Kidney epithelial cell (primary cell): ENCODE results near the gene GPBP1. TPM values are rescaled to one million over a fixed set of nuclear protein-coding genes. Genes with fewer than 3 reads are reported as not detected.

Experiments
- DNase-seq: peaks from one replicate; pipeline ENCODE4 v3.0.0-alpha.2; 2010; ENCODE audit warnings: low read depth
- H3K27me3 ChIP-seq: 2 replicates; pipeline ENCODE4 v1.6.0; 2011; ENCODE audit warnings: low read length; ENCODE audit not compliant: control insufficient read depth, insufficient read depth
- H3K36me3 ChIP-seq: 2 replicates; pipeline ENCODE4 v1.5.1; 2011; ENCODE audit warnings: low read length; ENCODE audit not compliant: control insufficient read depth, insufficient read depth
- H3K4me3 ChIP-seq: 2 replicates; pipeline ENCODE4 v1.5.1; 2011; ENCODE audit warnings: low read depth, mild to moderate bottlenecking, control low read depth, low read length
- total RNA-seq: library from RNA; depleted of rRNA; stranded (reverse); fragments of >200 nt; gene quantifications from 2 replicates; pipeline ENCODE4 v1.2.3, GENCODE V29; 2015
- TF ChIP-seq, protein P1 (sequence below): IDR thresholded peaks from 2 replicates; pipeline ENCODE4 v1.5.1; 2011; ENCODE audit warnings: mild to moderate bottlenecking, moderate library complexity, low read length, control low read depth, inconsistent platforms; ENCODE audit not compliant: insufficient read depth, poor library complexity, severe bottlenecking

Gene GPBP1
- total RNA-seq = 45.9 and 50.9 TPM in 2 replicates

- TF ChIP-seq, protein P1, sequence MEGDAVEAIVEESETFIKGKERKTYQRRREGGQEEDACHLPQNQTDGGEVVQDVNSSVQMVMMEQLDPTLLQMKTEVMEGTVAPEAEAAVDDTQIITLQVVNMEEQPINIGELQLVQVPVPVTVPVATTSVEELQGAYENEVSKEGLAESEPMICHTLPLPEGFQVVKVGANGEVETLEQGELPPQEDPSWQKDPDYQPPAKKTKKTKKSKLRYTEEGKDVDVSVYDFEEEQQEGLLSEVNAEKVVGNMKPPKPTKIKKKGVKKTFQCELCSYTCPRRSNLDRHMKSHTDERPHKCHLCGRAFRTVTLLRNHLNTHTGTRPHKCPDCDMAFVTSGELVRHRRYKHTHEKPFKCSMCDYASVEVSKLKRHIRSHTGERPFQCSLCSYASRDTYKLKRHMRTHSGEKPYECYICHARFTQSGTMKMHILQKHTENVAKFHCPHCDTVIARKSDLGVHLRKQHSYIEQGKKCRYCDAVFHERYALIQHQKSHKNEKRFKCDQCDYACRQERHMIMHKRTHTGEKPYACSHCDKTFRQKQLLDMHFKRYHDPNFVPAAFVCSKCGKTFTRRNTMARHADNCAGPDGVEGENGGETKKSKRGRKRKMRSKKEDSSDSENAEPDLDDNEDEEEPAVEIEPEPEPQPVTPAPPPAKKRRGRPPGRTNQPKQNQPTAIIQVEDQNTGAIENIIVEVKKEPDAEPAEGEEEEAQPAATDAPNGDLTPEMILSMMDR = no peak
- DNase-seq = peak; percentile 96
- H3K36me3 ChIP-seq = no peaks in the 10 kb centered on the region
- no peaks in the 10 kb centered on the region for H3K27me3 ChIP-seq
- peak within 1 kb of the TSS; percentile 94 for H3K4me3 ChIP-seq
These were observed at the start of gene GPBP1 for GRCh38 chr5:57173319-57174127. GPBP1 (plus strand) TSS chr5:57174059; CDS start chr5:57214131, 40,072 bp downstream.

DNA sequence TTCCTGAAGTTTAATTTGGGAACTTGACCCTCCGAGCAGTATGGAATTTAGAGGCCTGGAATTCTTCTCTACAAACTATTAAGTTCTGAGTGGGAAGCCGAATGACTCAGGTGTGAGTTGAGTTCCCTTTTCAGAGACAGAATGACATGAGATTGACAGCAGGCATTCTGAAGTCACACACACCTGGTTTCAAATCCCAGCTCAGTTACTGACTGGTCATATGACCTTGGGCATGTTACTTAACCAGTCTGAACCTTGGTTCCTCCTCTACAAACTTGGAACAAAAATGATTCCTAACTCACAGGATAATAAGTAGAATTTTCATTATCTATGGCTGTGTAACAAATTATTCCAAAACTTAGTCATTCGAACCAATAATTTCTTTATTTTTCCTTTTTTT is 45.5 kb upstream of the GPBP1 start:
- DNase-seq = no peak
- no peaks in the 10 kb centered on the region for H3K36me3 ChIP-seq
- TF ChIP-seq, protein P1 = no peak
- H3K4me3 ChIP-seq = no peak overlapping the region
- H3K27me3 ChIP-seq = no peaks in the 10 kb centered on the region

DNA sequence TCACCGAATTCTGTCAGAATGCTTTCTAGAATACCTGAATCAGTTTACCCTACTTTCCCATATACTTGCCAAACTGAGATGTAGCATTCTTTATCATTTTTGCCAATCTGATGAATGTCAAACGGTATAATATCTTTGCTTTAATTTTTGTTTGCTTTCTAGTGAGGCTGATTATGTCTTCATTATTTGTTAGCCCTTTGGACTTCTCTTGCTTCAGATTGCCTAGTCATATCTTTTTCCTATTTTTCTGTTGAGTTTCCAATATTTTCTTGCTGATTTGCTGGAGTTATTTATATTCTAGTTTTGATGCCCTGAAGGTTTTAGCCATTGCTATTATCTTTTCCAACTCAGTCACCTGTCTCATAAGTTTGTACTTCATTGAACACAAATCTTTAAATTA is 40.3 kb upstream of the GPBP1 start:
- Histone ChIP-seq H3K27me3 (no peaks in the 10 kb centered on the region), H3K36me3 (no peaks in the 10 kb centered on the region)
- TF ChIP-seq, protein P1 = no peak

DNA sequence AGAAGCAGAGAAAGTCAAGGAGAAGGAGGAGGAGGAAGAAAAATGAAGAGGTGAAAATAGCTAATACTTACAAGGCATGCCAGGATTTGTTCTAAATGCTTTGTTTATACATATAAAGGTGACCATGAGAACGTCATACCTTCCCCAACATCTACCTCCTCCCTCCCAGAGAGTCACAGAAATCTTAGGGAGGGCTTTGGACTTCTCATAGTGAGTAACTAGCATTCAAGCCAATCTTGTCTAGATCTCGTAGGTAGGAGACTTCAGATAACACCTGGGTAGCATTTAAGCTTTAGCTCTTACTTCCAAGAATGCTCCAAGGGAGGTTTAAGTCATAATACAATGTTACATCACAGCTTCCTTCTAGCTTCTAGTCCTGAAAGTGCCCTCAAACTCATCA is 36.5 kb upstream of the GPBP1 start:
- TF ChIP-seq, protein P1 = no peak
- H3K36me3 ChIP-seq = no peaks in the 10 kb centered on the region
- H3K27me3 ChIP-seq = no peaks in the 10 kb centered on the region
- DNase-seq = no peak
- no peak overlapping the region for H3K4me3 ChIP-seq

More for the DNA sequence above, 40.3 kb upstream of the GPBP1 start:
- no peak for DNase-seq
- no peak overlapping the region for H3K4me3 ChIP-seq

GRCh38 chr5:57152316-57152715 is 21.5 kb upstream of the GPBP1 start:
- no peak for DNase-seq
- Histone ChIP-seq H3K4me3 (no peak overlapping the region), H3K36me3 (no peaks in the 10 kb centered on the region), H3K27me3 (no peaks in the 10 kb centered on the region)
- TF ChIP-seq, protein P1 = no peak

DNA sequence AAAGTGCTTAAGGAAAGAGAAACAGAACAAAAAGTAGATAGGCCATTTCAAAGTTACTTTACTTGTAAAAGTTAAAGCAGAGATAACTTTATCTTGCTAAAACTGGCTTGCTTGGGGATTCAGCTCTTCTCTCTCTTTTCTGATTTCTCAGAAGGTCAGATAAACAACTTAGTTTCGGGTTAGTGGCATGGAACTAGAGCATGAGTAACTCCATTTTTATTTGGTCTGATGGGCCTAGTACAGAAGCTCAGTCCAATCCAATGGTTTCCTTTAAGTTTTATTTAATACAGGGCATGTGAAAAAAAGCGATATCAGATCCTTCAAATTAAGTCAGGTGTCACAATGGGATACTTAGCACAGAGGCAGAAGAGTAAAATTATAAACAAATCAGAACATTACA is 18.8 kb upstream of the GPBP1 start:
- H3K4me3 ChIP-seq = no peak overlapping the region
- DNase-seq = no peak
- H3K36me3 ChIP-seq = no peaks in the 10 kb centered on the region
- no peaks in the 10 kb centered on the region for H3K27me3 ChIP-seq
- TF ChIP-seq, protein P1 = no peak
